Measurements from ENCODE around the gene TAAR2.

GRCh38 chr6:132569170-132569569 lies 54.9 kb downstream of the TAAR2 start:
- TF ChIP-seq, protein P1, sequence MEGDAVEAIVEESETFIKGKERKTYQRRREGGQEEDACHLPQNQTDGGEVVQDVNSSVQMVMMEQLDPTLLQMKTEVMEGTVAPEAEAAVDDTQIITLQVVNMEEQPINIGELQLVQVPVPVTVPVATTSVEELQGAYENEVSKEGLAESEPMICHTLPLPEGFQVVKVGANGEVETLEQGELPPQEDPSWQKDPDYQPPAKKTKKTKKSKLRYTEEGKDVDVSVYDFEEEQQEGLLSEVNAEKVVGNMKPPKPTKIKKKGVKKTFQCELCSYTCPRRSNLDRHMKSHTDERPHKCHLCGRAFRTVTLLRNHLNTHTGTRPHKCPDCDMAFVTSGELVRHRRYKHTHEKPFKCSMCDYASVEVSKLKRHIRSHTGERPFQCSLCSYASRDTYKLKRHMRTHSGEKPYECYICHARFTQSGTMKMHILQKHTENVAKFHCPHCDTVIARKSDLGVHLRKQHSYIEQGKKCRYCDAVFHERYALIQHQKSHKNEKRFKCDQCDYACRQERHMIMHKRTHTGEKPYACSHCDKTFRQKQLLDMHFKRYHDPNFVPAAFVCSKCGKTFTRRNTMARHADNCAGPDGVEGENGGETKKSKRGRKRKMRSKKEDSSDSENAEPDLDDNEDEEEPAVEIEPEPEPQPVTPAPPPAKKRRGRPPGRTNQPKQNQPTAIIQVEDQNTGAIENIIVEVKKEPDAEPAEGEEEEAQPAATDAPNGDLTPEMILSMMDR (IDR thresholded peaks at IDR 0.05): no peak
- no peak for TF ChIP-seq POLR2A (IDR thresholded peaks at IDR 0.05)
